ENCODE measurements around the gene SPEG. TPM values are rescaled to one million over a fixed set of nuclear protein-coding genes. Genes with fewer than 3 reads are reported as not detected.
A peak's percentile ranks its signal among the peaks of the same experiment; 100 is the strongest.

The SPEG gene
- total and polyA plus RNA-seq, 2 of the 13 experiments (the other 11 are each of a cell fraction or from before 2014, with no cell fraction given): 0.18 to 0.24 TPM

DNA sequence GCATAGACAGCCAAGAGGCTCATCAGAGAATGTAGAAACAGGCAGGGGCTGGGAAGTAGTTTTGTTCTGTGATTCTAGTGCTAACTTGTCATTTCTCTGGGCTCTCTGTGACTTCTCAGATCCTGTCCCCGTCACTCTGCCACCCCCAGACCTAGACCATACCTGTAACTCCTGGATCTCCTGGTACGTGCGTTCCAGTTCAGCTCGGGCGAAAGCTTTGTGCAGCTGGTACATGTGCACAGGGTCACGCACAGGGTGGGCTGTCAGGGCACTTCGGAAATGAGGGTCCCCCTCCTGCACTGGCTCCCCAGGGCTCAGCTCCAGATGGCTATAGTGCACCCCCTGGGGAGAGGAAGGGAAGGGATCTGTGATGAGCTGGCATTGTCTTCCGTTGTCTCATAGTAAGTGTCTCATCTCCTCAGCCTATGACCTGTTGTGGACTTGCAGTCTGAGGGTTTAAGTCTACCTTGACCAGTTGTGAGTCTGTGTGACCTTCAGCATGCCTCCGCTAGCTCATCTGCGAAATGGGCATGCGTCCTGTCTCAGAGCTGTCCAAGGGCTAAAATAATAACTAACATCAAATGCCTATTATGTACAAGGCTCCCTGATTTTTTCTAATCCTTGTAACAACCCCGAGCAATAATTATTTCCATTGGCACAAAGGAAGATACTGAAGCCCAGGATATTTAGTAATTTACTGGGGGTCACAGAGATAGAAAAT is 106.3 kb downstream of the SPEG start (continued):
- TF ChIP-seq GABPA (IDR thresholded peaks at IDR 0.05; ENCODE audit: low read depth, low read length): no peak
- 0 out of 2 replicates have a peak, but pooled peaks have one; percentile 3 for TF ChIP-seq GABPA (CRISPR knock-in tag; IDR thresholded peaks at IDR 0.05; ENCODE audit: low read depth)
- no peak for TF ChIP-seq ZBTB40 (IDR thresholded peaks at IDR 0.05)
- no peak for TF ChIP-seq ZBTB40 (CRISPR knock-in tag; IDR thresholded peaks at IDR 0.05)
- no peak for TF ChIP-seq FOXK2 (IDR thresholded peaks at IDR 0.05)
- no peak for TF ChIP-seq ETS1 (CRISPR knock-in tag; IDR thresholded peaks at IDR 0.05)
- no peak for TF ChIP-seq FOXO1 (CRISPR knock-in tag; IDR thresholded peaks at IDR 0.05)
- no peak for TF ChIP-seq SMAD9 (CRISPR knock-in tag; IDR thresholded peaks at IDR 0.05)
- 0 out of 2 replicates have a peak, but pooled peaks have one; percentile 16 for TF ChIP-seq ZNF136 (CRISPR knock-in tag; IDR thresholded peaks at IDR 0.05; ENCODE audit: low read depth)
- no peak for TF ChIP-seq NFYB (CRISPR knock-in tag; IDR thresholded peaks at IDR 0.05)
- TF ChIP-seq ZNF629 (CRISPR knock-in tag; conservative IDR thresholded peaks at IDR 0.05): peak; percentile 92
- no peak for TF ChIP-seq ZNF775 (CRISPR knock-in tag; IDR thresholded peaks at IDR 0.05; ENCODE audit: borderline replicate concordance)
- no peak for TF ChIP-seq FOXA3 (CRISPR knock-in tag; IDR thresholded peaks at IDR 0.05)
- TF ChIP-seq ZNF564 (CRISPR knock-in tag; IDR thresholded peaks at IDR 0.05): no peak; the same call in 1 of the 2 replicates
- TF ChIP-seq ZNF30 (CRISPR knock-in tag; IDR thresholded peaks at IDR 0.05): no peak
- no peak for TF ChIP-seq ZNF615 (CRISPR knock-in tag; IDR thresholded peaks at IDR 0.05; ENCODE audit: borderline replicate concordance)
- no peak; the same call in 1 of the 2 replicates for TF ChIP-seq ZFP82 (CRISPR knock-in tag; IDR thresholded peaks at IDR 0.05; ENCODE audit: borderline replicate concordance)
- TF ChIP-seq ZNF414 (CRISPR knock-in tag; IDR thresholded peaks at IDR 0.05): peak; percentile 6; the same call in 1 of the 2 replicates
- TF ChIP-seq MAFG (CRISPR knock-in tag; IDR thresholded peaks at IDR 0.05): no peak
- TF ChIP-seq ZNF563 (CRISPR knock-in tag; IDR thresholded peaks at IDR 0.05): no peak
- TF ChIP-seq ZKSCAN5 (CRISPR knock-in tag; IDR thresholded peaks at IDR 0.05): no peak
